Hepatocyte (in vitro differentiated cells): ENCODE results near the gene TPM2.

Experiments
- EZH2phosphoT487 ChIP-seq: fragments of 200-600 bp; sonication (generic); IDR thresholded peaks from one replicate; pipeline ENCODE4 v1.6.1; 2018; ENCODE audit warnings: antibody characterized with exemption, mild to moderate bottlenecking, low read depth, moderate library complexity; ENCODE audit not compliant: unreplicated experiment, severe bottlenecking
- TF ChIP-seq, protein P1 (sequence below): fragments of 200-600 bp; sonication (generic); IDR thresholded peaks from 2 replicates; pipeline ENCODE4 v1.5.1; 2016; ENCODE audit warnings: antibody characterized with exemption, mild to moderate bottlenecking; ENCODE audit not compliant: poor library complexity

DNA sequence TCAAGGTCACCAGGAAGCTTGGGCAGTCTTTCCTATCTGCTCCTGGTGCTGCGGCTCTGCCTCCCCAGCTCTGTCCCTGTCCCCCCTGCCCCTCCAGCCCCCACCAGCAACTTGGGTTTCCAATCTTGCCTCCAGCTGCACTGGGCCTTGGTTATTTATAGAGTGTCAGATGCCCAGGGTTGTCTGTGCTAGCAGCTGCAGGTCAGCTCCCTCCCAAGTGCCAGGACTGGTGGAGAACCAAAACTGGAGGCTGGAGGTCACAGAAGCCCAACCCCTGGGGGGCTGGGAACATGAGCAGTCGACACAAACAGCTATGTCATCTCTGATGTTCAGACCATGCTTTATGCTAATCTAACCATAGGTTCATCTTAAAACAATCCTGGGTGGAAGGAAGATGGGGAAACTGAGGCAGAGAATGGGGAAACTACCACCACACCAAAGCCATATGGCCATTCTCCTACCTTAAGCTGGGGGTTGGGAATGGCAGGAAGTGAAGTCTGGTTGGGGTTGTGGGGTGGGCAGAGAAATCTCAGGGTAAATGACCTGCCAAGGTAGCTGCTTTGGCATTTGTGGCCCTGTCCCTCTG, 1.7 kb downstream of the TPM2 start:
- TF ChIP-seq, protein P1, sequence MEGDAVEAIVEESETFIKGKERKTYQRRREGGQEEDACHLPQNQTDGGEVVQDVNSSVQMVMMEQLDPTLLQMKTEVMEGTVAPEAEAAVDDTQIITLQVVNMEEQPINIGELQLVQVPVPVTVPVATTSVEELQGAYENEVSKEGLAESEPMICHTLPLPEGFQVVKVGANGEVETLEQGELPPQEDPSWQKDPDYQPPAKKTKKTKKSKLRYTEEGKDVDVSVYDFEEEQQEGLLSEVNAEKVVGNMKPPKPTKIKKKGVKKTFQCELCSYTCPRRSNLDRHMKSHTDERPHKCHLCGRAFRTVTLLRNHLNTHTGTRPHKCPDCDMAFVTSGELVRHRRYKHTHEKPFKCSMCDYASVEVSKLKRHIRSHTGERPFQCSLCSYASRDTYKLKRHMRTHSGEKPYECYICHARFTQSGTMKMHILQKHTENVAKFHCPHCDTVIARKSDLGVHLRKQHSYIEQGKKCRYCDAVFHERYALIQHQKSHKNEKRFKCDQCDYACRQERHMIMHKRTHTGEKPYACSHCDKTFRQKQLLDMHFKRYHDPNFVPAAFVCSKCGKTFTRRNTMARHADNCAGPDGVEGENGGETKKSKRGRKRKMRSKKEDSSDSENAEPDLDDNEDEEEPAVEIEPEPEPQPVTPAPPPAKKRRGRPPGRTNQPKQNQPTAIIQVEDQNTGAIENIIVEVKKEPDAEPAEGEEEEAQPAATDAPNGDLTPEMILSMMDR, result no peak
- TF ChIP-seq EZH2phosphoT487, result no peak
